Ovary (tissue), 9 donors: ENCODE results near the gene INTS15. TPM values are rescaled to one million over a fixed set of nuclear protein-coding genes. Genes with fewer than 3 reads are reported as not detected.

ENCODE experiments used
- DNase-seq, 5 donors: peaks; one replicate each; pipeline ENCODE4 v3.0.0-alpha.2; 2019 to 2020
- H3K27ac ChIP-seq, 2 donors: fragments of 200-600 bp; one replicate each; pipeline versions ENCODE4 v1.5.1 to v1.8.0; 2019 to 2022
- H3K27me3 ChIP-seq: fragments of 200-600 bp; one replicate; pipeline ENCODE4 v1.8.0; 2022
- H3K36me3 ChIP-seq: fragments of 200-600 bp; sonication (generic); one replicate; pipeline ENCODE4 v1.5.1; 2019
- H3K4me1 ChIP-seq: one replicate; pipeline ENCODE4 v1.8.1; 2013; ENCODE audit warnings: mild to moderate bottlenecking, moderate library complexity; ENCODE audit not compliant: insufficient read depth
- H3K4me3 ChIP-seq: fragments of 200-600 bp; sonication (generic); one replicate; pipeline ENCODE4 v1.5.1; 2017
- H3K9me3 ChIP-seq, 2 donors: fragments of 200-600 bp in 1 of 2; sonication (generic) in 1 of 2; one replicate each; pipeline versions ENCODE4 v1.5.1 to v1.8.1; 2013 to 2019; ENCODE audit warnings: mild to moderate bottlenecking in 1 of 2, moderate library complexity in 1 of 2
- EP300 ChIP-seq: sonication (generic); formaldehyde crosslinking; IDR thresholded peaks from one replicate; pipeline ENCODE4 v1.6.1; 2017; ENCODE audit warnings: antibody characterized with exemption
- POLR2A ChIP-seq: fragments of 450-650 bp; IDR thresholded peaks from one replicate; pipeline ENCODE4 v1.6.1; 2017; ENCODE audit warnings: antibody characterized with exemption, mild to moderate bottlenecking, moderate library complexity
- WGBS, 3 donors: extraction: QIAGEN DNeasy Blood & Tissue Kit in 1 of 3; methylation state at CpG; one replicate each; pipeline versions ENCODE4 v1.1.5 to v1.1.7; 2013 to 2017; 5-methylcytosine and 5-hydroxymethylcytosine counted together
- intact Hi-C, 4 donors: fragments of 100-400 bp; cut with DNase I; formaldehyde crosslinking; loops; one replicate each; pipeline versions ENCODE4 v1.11.0 to v1.15.1; 2022 to 2023
- polyA plus RNA-seq, 2 donors: library from polyadenylated mRNA; stranded (reverse); fragments of 200-250 nt in 1 of 2; fragments of 350-450 nt in 1 of 2; fragmentation: Illumina TruSeq in 1 of 2; extraction: RNeasy Lipid Tissue Mini Kit (QIAGEN cat#74804) in 1 of 2; gene quantifications; one replicate each; pipeline ENCODE4 v1.2.3, GENCODE V29; 2013 to 2014
- total RNA-seq, 7 donors: library from RNA; depleted of rRNA in 2 of 7; stranded (reverse); fragments of >200 nt in 2 of 7; fragmentation: NEBNext Ultra II Directional in 3 of 7; extraction: Animal tissue kit (Norgen Biotek cat#: 25700) in 3 of 7; gene quantifications; one replicate each; pipeline versions ENCODE4 v1.1.0 to v1.2.4, GENCODE V29; 2016 to 2023
- TF ChIP-seq, protein P1 (sequence below), 3 donors: fragments of 450-650 bp in 2 of 3; fragments of 200-600 bp in 1 of 3; IDR thresholded peaks; one replicate each; pipeline versions ENCODE4 v1.5.1 to v1.8.0; 2016 to 2022; ENCODE audit warnings: antibody characterized with exemption in 3 of 3, mild to moderate bottlenecking in 1 of 3
- donor health status: DM: no; HTN: no; CAD: no; lungs with moderate emphysema.
- donor health status: DM: no; HTN: no; CAD: no.
- donor health status: Bipolar disorder and iron deficiency.
- donor health status: DM: yes; HTN: yes; CAD: no.
- donor health status: DM: no; HTN: no; CAD: no.
- donor health status: DM: yes; HTN: yes; CAD: no.

Gene INTS15
- total and polyA plus RNA-seq, 9 donors: 20.3 to 35.0 (median 30.2) TPM

DNA sequence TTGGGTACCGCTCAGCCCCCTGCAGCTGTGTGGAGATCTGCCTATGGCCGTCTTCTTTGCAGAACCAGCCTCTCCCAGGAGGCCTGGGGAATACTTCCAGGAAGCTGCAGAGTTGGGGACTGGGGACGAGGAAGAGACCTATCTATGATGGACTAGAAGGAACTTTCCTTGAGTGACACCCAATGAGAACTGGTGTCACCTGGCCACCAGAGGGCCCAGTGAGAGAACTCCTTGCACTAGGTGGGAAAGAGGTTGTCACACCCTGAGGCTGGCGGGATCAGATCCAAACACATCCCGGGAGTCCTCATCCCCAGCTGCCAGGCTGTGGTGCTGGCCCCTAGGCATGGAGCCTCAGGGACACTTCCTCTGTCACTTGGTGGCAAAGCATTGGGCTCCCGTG, 33.6 kb upstream of the INTS15 start:
- 72 to 75% (median 74%) methylated on average over 5 to 6 of the region's 6 CpGs for WGBS, 3 donors
- no peak overlapping the region for H3K4me3 ChIP-seq
- TF ChIP-seq, protein P1, sequence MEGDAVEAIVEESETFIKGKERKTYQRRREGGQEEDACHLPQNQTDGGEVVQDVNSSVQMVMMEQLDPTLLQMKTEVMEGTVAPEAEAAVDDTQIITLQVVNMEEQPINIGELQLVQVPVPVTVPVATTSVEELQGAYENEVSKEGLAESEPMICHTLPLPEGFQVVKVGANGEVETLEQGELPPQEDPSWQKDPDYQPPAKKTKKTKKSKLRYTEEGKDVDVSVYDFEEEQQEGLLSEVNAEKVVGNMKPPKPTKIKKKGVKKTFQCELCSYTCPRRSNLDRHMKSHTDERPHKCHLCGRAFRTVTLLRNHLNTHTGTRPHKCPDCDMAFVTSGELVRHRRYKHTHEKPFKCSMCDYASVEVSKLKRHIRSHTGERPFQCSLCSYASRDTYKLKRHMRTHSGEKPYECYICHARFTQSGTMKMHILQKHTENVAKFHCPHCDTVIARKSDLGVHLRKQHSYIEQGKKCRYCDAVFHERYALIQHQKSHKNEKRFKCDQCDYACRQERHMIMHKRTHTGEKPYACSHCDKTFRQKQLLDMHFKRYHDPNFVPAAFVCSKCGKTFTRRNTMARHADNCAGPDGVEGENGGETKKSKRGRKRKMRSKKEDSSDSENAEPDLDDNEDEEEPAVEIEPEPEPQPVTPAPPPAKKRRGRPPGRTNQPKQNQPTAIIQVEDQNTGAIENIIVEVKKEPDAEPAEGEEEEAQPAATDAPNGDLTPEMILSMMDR (IDR thresholded peaks at IDR 0.05): no peak
- TF ChIP-seq POLR2A (no peak), EP300 (no peak)
- no peaks in the 10 kb centered on the region for H3K4me1 ChIP-seq
- no peak for DNase-seq
- no peaks in the 10 kb centered on the region for H3K36me3 ChIP-seq
- intact Hi-C loops: no loop called here
- no peaks in the 10 kb centered on the region for H3K27me3 ChIP-seq
- H3K9me3 ChIP-seq: no peaks in the 10 kb centered on the region
- H3K27ac ChIP-seq: no peak overlapping the region

DNA sequence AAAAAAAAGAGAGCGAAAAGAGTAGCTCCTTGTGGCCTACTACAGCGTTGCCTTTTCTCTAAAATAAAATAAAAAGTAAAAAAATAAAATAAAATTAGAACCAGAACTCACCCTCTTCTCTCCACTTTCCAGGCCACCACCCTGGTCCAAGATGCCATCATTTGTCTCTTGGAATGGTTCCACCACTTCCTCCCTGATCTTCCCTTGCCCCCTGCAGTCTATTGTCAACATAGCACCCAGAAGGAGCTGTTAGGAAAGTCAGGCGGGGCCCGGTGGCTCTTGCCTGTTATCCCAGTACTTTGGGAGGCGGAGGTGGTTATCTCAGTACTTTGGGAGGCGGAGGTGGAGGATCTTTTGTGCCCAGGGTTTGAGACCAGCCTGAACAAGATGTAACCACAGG, 31.0 kb upstream of the INTS15 start:
- no peaks in the 10 kb centered on the region for H3K27me3 ChIP-seq
- H3K36me3 ChIP-seq: no peaks in the 10 kb centered on the region
- H3K9me3 ChIP-seq: no peaks in the 10 kb centered on the region
- H3K4me1 ChIP-seq: no peaks in the 10 kb centered on the region
- no peak for DNase-seq
- no peak overlapping the region for H3K4me3 ChIP-seq
- TF ChIP-seq POLR2A: no peak
- TF ChIP-seq, protein P1 (IDR thresholded peaks at IDR 0.05): no peak
- no peak for TF ChIP-seq EP300
- intact Hi-C loops: no loop called here
- 49 to 59% (median 53%) methylated on average over 6 of the region's 6 CpGs for WGBS, 3 donors
- no peak overlapping the region for H3K27ac ChIP-seq

DNA sequence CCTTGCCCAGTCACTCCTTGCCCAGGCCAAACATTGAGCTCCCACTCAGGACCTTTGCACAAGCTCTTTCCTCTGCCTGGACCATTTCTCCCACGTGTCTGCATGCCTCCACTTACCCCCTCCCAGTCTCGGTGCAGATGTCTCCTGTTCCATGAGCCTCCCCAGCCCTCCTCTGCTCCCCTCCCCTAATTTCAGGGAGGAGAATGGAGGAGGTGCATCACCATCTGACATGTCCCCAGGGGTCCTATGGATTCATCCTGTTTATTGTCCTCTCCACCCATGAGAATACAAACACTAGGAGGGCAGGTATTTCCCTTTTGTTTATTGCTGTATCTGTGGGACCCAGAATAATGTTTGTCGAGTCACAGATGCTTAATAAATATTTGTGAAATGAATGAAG, 29.9 kb upstream of the INTS15 start:
- Histone ChIP-seq H3K27ac (no peak overlapping the region), H3K27me3 (no peaks in the 10 kb centered on the region), H3K4me1 (no peaks in the 10 kb centered on the region), H3K36me3 (no peaks in the 10 kb centered on the region), H3K4me3 (no peak overlapping the region), H3K9me3 (no peaks in the 10 kb centered on the region)
- WGBS, 3 donors: 19 to 29% (median 27%) methylated on average over 3 of the region's 3 CpGs
- intact Hi-C loops: no loop called here
- no peak for DNase-seq
- TF ChIP-seq POLR2A: no peak
- TF ChIP-seq, protein P1 (IDR thresholded peaks at IDR 0.05): no peak
- no peak for TF ChIP-seq EP300

DNA sequence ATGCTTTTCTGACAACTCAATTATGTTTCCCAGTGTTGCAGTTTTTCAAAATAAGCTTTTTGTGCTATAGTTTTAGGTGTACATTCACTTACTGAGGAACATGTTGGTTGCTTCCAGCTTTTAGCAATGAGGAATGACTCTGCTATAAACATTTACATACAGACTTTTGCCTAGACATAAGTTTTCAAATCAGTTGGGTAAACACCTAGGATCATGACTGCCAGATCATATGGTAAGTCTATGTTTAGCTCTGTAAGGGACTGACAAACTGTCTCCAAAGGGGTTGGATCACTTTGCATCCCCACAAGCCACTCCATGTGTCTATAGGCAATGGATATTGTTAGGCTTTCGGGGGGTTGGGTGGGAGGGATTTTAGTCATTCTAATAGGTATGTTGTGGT, 27.7 kb upstream of the INTS15 start:
- Histone ChIP-seq H3K27ac (no peak overlapping the region), H3K9me3 (no peaks in the 10 kb centered on the region), H3K4me1 (no peaks in the 10 kb centered on the region), H3K27me3 (no peaks in the 10 kb centered on the region), H3K4me3 (no peak overlapping the region), H3K36me3 (no peaks in the 10 kb centered on the region)
- intact Hi-C loops: no loop called here
- WGBS, 3 donors: 80 to 93% (median 85%) methylated on average over 1 of the region's 1 CpG
- TF ChIP-seq, protein P1 (IDR thresholded peaks at IDR 0.05): no peak
- TF ChIP-seq EP300: no peak
- no peak for TF ChIP-seq POLR2A
- DNase-seq: no peak
